HepG2 (cell line): ENCODE data around the gene GNAI2. TPM values are rescaled to one million over a fixed set of nuclear protein-coding genes. Genes with fewer than 3 reads are reported as not detected.

ENCODE experiments used
- AHDC1 ChIP-seq: sonication (generic); formaldehyde crosslinking; IDR thresholded peaks from 2 replicates; pipeline ENCODE4 v1.5.1; 2020; ENCODE audit warnings: mild to moderate bottlenecking, missing genetic modification reagents, borderline replicate concordance
- ATF1 ChIP-seq: IDR thresholded peaks from 2 replicates; pipeline ENCODE4 v1.6.1; 2016; ENCODE audit warnings: mild to moderate bottlenecking, control low read depth
- CBX2 ChIP-seq, 2 experiments: fragments of 200-600 bp in 1 of 2; sonication (generic); formaldehyde crosslinking in 1 of 2; IDR thresholded peaks; 2 replicates each; pipeline versions ENCODE4 v1.7.0 to v1.8.1; 2018 to 2022; ENCODE audit warnings: low read depth in 2 of 2, low read length in 1 of 2, mild to moderate bottlenecking in 1 of 2, missing genetic modification reagents in 1 of 2
- CENPT ChIP-seq: sonication (generic); formaldehyde crosslinking; IDR thresholded peaks from 2 replicates; pipeline ENCODE4 v1.8.0; 2022; ENCODE audit warnings: low read depth, mild to moderate bottlenecking, moderate library complexity, missing genetic modification reagents
- HMGA1 ChIP-seq: sonication (generic); formaldehyde crosslinking; conservative IDR thresholded peaks from 2 replicates; pipeline ENCODE4 v1.4.0; 2020; ENCODE audit warnings: missing genetic modification reagents
- HMGXB3 ChIP-seq: sonication (generic); formaldehyde crosslinking; IDR thresholded peaks from 2 replicates; pipeline ENCODE4 v1.4.0; 2020; ENCODE audit warnings: missing genetic modification reagents, borderline replicate concordance
- RFXANK ChIP-seq: IDR thresholded peaks from 2 replicates; pipeline ENCODE4 v1.6.1; 2016
- SNAPC5 ChIP-seq: sonication (generic); formaldehyde crosslinking; IDR thresholded peaks from 2 replicates; pipeline ENCODE4 v1.8.1; 2023; ENCODE audit warnings: mild to moderate bottlenecking, missing genetic modification reagents, borderline replicate concordance
- XRCC5 ChIP-seq: fragments of 200-400 bp; formaldehyde crosslinking; optimal IDR thresholded peaks from 2 replicates; pipeline ENCODE3; 2017; ENCODE audit warnings: mild to moderate bottlenecking, low read length
- ZIK1 ChIP-seq: sonication (generic); formaldehyde crosslinking; IDR thresholded peaks from 2 replicates; pipeline ENCODE4 v1.5.0; 2020; ENCODE audit warnings: mild to moderate bottlenecking, low read depth, missing genetic modification reagents, borderline replicate concordance
- ZNF556 ChIP-seq: sonication (generic); formaldehyde crosslinking; IDR thresholded peaks from 2 replicates; pipeline ENCODE4 v1.4.0; 2020; ENCODE audit warnings: mild to moderate bottlenecking, missing genetic modification reagents, borderline replicate concordance
- ZNF557 ChIP-seq: sonication (generic); formaldehyde crosslinking; IDR thresholded peaks from 2 replicates; pipeline ENCODE4 v1.4.0; 2020; ENCODE audit warnings: missing genetic modification reagents
- ZNF674 ChIP-seq: sonication (generic); formaldehyde crosslinking; IDR thresholded peaks from 2 replicates; pipeline ENCODE4 v1.5.0; 2020; ENCODE audit warnings: low read depth, mild to moderate bottlenecking, missing genetic modification reagents
- ZNF747 ChIP-seq: sonication (generic); formaldehyde crosslinking; IDR thresholded peaks from 2 replicates; pipeline ENCODE4 v1.8.1; 2023; ENCODE audit warnings: missing genetic modification reagents, mild to moderate bottlenecking, borderline replicate concordance
- ZNF749 ChIP-seq: sonication (generic); formaldehyde crosslinking; IDR thresholded peaks from 2 replicates; pipeline ENCODE4 v1.8.0; 2022; ENCODE audit warnings: mild to moderate bottlenecking, missing genetic modification reagents, moderate library complexity, borderline replicate concordance
- polyA plus RNA-seq, 8 experiments: library from polyadenylated mRNA; depleted of rRNA in 3 of 8; stranded (reverse) in 7 of 8; unstranded in 1 of 8; fragments of >200 nt; fragmentation: Illumina TruSeq in 4 of 8; extraction: Trizol in 4 of 8; gene quantifications; 2 replicates each; pipeline versions ENCODE4 v1.2.1 to v1.2.3, GENCODE V29; 2011 to 2016; ENCODE audit warnings: low read depth in 4 of 8, missing spikeins in 1 of 8, mixed read lengths in 1 of 8; ENCODE audit not compliant: insufficient read depth in 1 of 8
- total RNA-seq, 5 experiments: library from RNA; depleted of rRNA; stranded (reverse); fragments of >200 nt; fragmentation: Illumina TruSeq; extraction: Trizol; gene quantifications; 2 replicates each; pipeline ENCODE4 v1.2.3, GENCODE V29; 2016; ENCODE audit warnings: low read depth in 1 of 5
- TF ChIP-seq, protein P1 (sequence below): fragments of 450-650 bp; IDR thresholded peaks from 2 replicates; pipeline ENCODE4 v1.6.1; 2016

The GNAI2 gene
- total and polyA plus RNA-seq, 2 of the 13 experiments (the other 11 are each of a cell fraction or from before 2014, with no cell fraction given): 51.1 to 66.2 TPM

GRCh38 chr3:50302095-50303012 lies 66.3 kb downstream of the GNAI2 start (continued):
- TF ChIP-seq HMGXB3 (CRISPR knock-in tag) (no peak), ZIK1 (CRISPR knock-in tag) (no peak), ZNF557 (CRISPR knock-in tag) (no peak), ZNF747 (CRISPR knock-in tag) (no peak; the same call in 1 of the 2 replicates), AHDC1 (CRISPR knock-in tag) (no peak), SNAPC5 (no peak), HMGA1 (no peak), ZNF674 (CRISPR knock-in tag) (no peak), ZNF556 (no peak), RFXANK (CRISPR knock-in tag) (no peak), CBX2 (IDR thresholded peaks at IDR 0.05; ENCODE audit: low read depth, low read length) (no peak), CBX2 (CRISPR knock-in tag; IDR thresholded peaks at IDR 0.05; ENCODE audit: low read depth) (no peak), ATF1 (no peak), XRCC5 (peak; percentile 6), CENPT (CRISPR knock-in tag) (no peak), ZNF749 (CRISPR knock-in tag) (no peak)
- TF ChIP-seq, protein P1, sequence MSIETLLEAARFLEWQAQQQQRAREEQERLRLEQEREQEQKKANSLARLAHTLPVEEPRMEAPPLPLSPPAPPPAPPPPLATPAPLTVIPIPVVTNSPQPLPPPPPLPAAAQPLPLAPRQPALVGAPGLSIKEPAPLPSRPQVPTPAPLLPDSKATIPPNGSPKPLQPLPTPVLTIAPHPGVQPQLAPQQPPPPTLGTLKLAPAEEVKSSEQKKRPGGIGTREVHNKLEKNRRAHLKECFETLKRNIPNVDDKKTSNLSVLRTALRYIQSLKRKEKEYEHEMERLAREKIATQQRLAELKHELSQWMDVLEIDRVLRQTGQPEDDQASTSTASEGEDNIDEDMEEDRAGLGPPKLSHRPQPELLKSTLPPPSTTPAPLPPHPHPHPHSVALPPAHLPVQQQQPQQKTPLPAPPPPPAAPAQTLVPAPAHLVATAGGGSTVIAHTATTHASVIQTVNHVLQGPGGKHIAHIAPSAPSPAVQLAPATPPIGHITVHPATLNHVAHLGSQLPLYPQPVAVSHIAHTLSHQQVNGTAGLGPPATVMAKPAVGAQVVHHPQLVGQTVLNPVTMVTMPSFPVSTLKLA: no peak
